Activated CD4-positive, alpha-beta T cell treated with anti-CD3 and anti-CD28 coated beads for 48 hours (primary cell): ENCODE measurements around the gene ASCC2.

Experiments
- DNase-seq: peaks from one replicate; pipeline ENCODE4 v3.0.0-alpha.2; 2020

Gene ASCC2

GRCh38 chr22:29816539-29816938, 21.5 kb downstream of the ASCC2 start:
- DNase-seq = no peak

- DNase-seq = no peak
Measured at GRCh38 chr22:29816128-29816527, 21.9 kb downstream of the ASCC2 start.

GRCh38 chr22:29815580-29815979, 22.5 kb downstream of the ASCC2 start:
- DNase-seq = no peak

GRCh38 chr22:29814003-29814402, 24.1 kb downstream of the ASCC2 start:
- no peak for DNase-seq

- DNase-seq = no peak
Measured at GRCh38 chr22:29813563-29813962, 24.5 kb downstream of the ASCC2 start.

- DNase-seq = no peak
Measured at GRCh38 chr22:29813126-29813525, 24.9 kb downstream of the ASCC2 start.

- no peak for DNase-seq
Measured at GRCh38 chr22:29811377-29811776, 26.7 kb downstream of the ASCC2 start.

GRCh38 chr22:29810216-29810615, 27.9 kb downstream of the ASCC2 start:
- DNase-seq = no peak

GRCh38 chr22:29806196-29806595, 31.9 kb downstream of the ASCC2 start:
- DNase-seq = no peak

- no peak for DNase-seq
Measured at GRCh38 chr22:29804985-29805384, 33.1 kb downstream of the ASCC2 start.

- no peak for DNase-seq
Measured at GRCh38 chr22:29803190-29803589, 34.9 kb downstream of the ASCC2 start.

- no peak for DNase-seq
Measured at GRCh38 chr22:29801796-29802195, 36.3 kb downstream of the ASCC2 start.

- no peak for DNase-seq
Measured at GRCh38 chr22:29801153-29801552, 36.9 kb downstream of the ASCC2 start.

- no peak for DNase-seq
Measured at GRCh38 chr22:29799217-29799680, 38.8 kb downstream of the ASCC2 start.

GRCh38 chr22:29798801-29799200, 39.3 kb downstream of the ASCC2 start:
- no peak for DNase-seq

GRCh38 chr22:29798318-29798717, 39.8 kb downstream of the ASCC2 start:
- DNase-seq = no peak

- DNase-seq = no peak
Measured at GRCh38 chr22:29797351-29797750, 40.7 kb downstream of the ASCC2 start.

GRCh38 chr22:29795663-29796062, 42.4 kb downstream of the ASCC2 start:
- DNase-seq = no peak

- DNase-seq = no peak
Measured at GRCh38 chr22:29793396-29793795, 44.7 kb downstream of the ASCC2 start.

GRCh38 chr22:29790061-29790460, 48.0 kb downstream of the ASCC2 start:
- no peak for DNase-seq

GRCh38 chr22:29788339-29789279, 49.5 kb downstream of the ASCC2 start:
- no peak for DNase-seq

- no peak for DNase-seq
Measured at GRCh38 chr22:29787371-29787980, 50.6 kb downstream of the ASCC2 start.

GRCh38 chr22:29786031-29786430, 52.0 kb downstream of the ASCC2 start:
- no peak for DNase-seq
